H54 (cell line): ENCODE results near the gene C9orf50.

Experiments used
- DNase-seq: peaks from one replicate; pipeline ENCODE4 v3.0.0; 2011; ENCODE audit warnings: low spot score, mixed read lengths; ENCODE audit not compliant: insufficient read length
- FAIRE-seq: peaks from 3 replicates; lab custom pipeline; 2011; peaks lifted over from hg19 to GRCh38; lab: Jason Lieb, UNC
- POLR2A ChIP-seq: IDR thresholded peaks from 2 replicates; pipeline ENCODE4 v1.6.1; 2011; ENCODE audit warnings: low read depth, mild to moderate bottlenecking, low read length

The C9orf50 gene

DNA sequence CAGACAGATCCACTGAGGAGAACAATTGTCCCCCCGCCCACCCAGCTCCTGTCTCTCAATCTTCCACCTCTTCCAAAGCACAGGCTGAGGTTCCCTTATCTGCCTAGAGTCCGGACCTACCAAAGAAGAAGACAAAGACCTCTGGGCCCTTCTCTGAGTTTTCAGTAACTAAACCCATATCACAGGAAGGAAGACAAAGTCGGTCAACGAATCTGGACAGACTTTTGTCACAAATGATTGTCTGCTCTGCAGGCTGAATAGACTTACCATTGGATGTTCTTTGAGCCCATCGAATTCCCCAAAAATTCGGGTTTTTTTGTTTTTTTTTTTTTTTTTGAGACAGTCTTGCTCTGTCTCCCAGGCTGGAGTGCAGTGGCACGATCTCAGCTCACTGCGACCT, 58.0 kb downstream of the C9orf50 start:
- TF ChIP-seq POLR2A: no peak
- DNase-seq (no peak), FAIRE-seq (no peak)

DNA sequence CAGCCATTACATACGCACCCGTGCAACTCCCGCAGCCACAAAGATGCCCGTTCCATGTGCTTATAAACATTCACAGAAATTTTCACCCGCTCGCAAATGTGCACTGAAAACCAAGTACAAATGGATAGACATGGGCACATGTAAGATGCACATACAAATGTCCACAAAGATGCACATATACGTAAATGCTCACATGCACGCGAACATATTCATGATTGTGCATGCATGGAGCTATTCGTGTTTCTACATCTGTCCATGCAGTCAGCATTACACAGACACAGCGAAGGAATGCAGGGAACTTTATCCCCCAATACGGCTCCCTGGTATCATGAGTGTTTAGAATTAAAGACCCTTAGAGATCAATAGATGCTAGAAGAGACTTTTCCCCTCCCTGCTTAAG, 58.4 kb downstream of the C9orf50 start:
- no peak for DNase-seq
- no peak for TF ChIP-seq POLR2A
- no peak for FAIRE-seq
